Hepatocyte (in vitro differentiated cells): ENCODE results near the gene IFFO2.

Experiments used
- EZH2 ChIP-seq: fragments of 200-600 bp; sonication (generic); IDR thresholded peaks from 2 replicates; pipeline ENCODE4 v1.6.1; 2016; ENCODE audit warnings: antibody characterized with exemption, mild to moderate bottlenecking, borderline replicate concordance
- EZH2phosphoT487 ChIP-seq: fragments of 200-600 bp; sonication (generic); IDR thresholded peaks from one replicate; pipeline ENCODE4 v1.6.1; 2018; ENCODE audit warnings: antibody characterized with exemption, mild to moderate bottlenecking, low read depth, moderate library complexity; ENCODE audit not compliant: unreplicated experiment, severe bottlenecking
- TF ChIP-seq, protein P1 (sequence below): fragments of 200-600 bp; sonication (generic); IDR thresholded peaks from 2 replicates; pipeline ENCODE4 v1.5.1; 2016; ENCODE audit warnings: antibody characterized with exemption, mild to moderate bottlenecking; ENCODE audit not compliant: poor library complexity

- TF ChIP-seq, protein P1, sequence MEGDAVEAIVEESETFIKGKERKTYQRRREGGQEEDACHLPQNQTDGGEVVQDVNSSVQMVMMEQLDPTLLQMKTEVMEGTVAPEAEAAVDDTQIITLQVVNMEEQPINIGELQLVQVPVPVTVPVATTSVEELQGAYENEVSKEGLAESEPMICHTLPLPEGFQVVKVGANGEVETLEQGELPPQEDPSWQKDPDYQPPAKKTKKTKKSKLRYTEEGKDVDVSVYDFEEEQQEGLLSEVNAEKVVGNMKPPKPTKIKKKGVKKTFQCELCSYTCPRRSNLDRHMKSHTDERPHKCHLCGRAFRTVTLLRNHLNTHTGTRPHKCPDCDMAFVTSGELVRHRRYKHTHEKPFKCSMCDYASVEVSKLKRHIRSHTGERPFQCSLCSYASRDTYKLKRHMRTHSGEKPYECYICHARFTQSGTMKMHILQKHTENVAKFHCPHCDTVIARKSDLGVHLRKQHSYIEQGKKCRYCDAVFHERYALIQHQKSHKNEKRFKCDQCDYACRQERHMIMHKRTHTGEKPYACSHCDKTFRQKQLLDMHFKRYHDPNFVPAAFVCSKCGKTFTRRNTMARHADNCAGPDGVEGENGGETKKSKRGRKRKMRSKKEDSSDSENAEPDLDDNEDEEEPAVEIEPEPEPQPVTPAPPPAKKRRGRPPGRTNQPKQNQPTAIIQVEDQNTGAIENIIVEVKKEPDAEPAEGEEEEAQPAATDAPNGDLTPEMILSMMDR, result no peak
- TF ChIP-seq EZH2phosphoT487, result no peak
- no peak for TF ChIP-seq EZH2
These were observed 14.3 kb upstream of the IFFO2 start for GRCh38 chr1:18970762-18971161.
